GM23338 (cell line): ENCODE measurements around the gene CDKN1C. TPM values are rescaled to one million over a fixed set of nuclear protein-coding genes. Genes with fewer than 3 reads are reported as not detected.

ENCODE experiments used
- ATAC-seq: fragments of 200-7000 bp; cut with Tn5 transposase; 3 replicates; pipeline ENCODE4 v1.9.1; 2020
- DNase-seq: peaks from one replicate; pipeline ENCODE4 v3.0.0-alpha.2; 2015; ENCODE audit warnings: low spot score
- H2AFZ ChIP-seq: fragments of 200-600 bp; sonication (generic); 2 replicates; pipeline ENCODE4 v1.8.0; 2016; ENCODE audit warnings: antibody characterized with exemption, mild to moderate bottlenecking, moderate library complexity
- H3F3A ChIP-seq: fragments of 200-600 bp; sonication (generic); replicated peaks from 2 replicates; pipeline ENCODE4 v1.8.0; 2017; ENCODE audit warnings: antibody characterized with exemption, mixed run types, low read depth
- H3K27ac ChIP-seq: fragments of 200-600 bp; sonication (generic); 2 replicates; pipeline ENCODE4 v1.6.1; 2016; ENCODE audit warnings: low read depth
- H3K27me3 ChIP-seq: fragments of 200-600 bp; sonication (generic); 2 replicates; pipeline ENCODE4 v1.8.0; 2016; ENCODE audit warnings: mild to moderate bottlenecking, mixed run types, moderate library complexity; ENCODE audit not compliant: insufficient read depth
- H3K36me3 ChIP-seq: fragments of 200-600 bp; sonication (generic); 2 replicates; pipeline ENCODE4 v1.8.0; 2016; ENCODE audit warnings: mild to moderate bottlenecking; ENCODE audit not compliant: insufficient read depth
- H3K4me1 ChIP-seq: fragments of 200-600 bp; sonication (generic); 2 replicates; pipeline ENCODE4 v1.8.0; 2016; ENCODE audit warnings: mild to moderate bottlenecking, moderate library complexity; ENCODE audit not compliant: insufficient read depth
- H3K4me2 ChIP-seq: fragments of 200-600 bp; sonication (generic); 2 replicates; pipeline ENCODE4 v1.7.1; 2017; ENCODE audit warnings: mixed run types
- H3K4me3 ChIP-seq: fragments of 200-600 bp; sonication (generic); 2 replicates; pipeline ENCODE4 v1.6.1; 2016; ENCODE audit warnings: mixed run types
- H3K79me2 ChIP-seq: fragments of 200-600 bp; sonication (generic); replicated peaks from 2 replicates; pipeline ENCODE4 v1.8.0; 2017; ENCODE audit warnings: mild to moderate bottlenecking; ENCODE audit not compliant: insufficient read depth
- H3K9me2 ChIP-seq: fragments of 200-600 bp; sonication (generic); 2 replicates; pipeline ENCODE4 v1.8.0; 2017; ENCODE audit not compliant: insufficient read depth
- H4K20me1 ChIP-seq: fragments of 200-600 bp; sonication (generic); replicated peaks from 2 replicates; pipeline ENCODE4 v1.8.0; 2017; ENCODE audit warnings: mild to moderate bottlenecking; ENCODE audit not compliant: insufficient read depth
- H3K27ac Mint-ChIP-seq: 2 replicates; pipeline ENCODE4 v1.8.0; 2020; ENCODE audit warnings: inconsistent platforms, mild to moderate bottlenecking, moderate library complexity, mixed read lengths
- H3K27me3 Mint-ChIP-seq: 3 replicates; pipeline ENCODE4 v1.8.0; 2022; ENCODE audit warnings: low read depth, mild to moderate bottlenecking, moderate library complexity, mixed read lengths, inconsistent platforms; ENCODE audit not compliant: insufficient read depth, poor library complexity
- H3K36me3 Mint-ChIP-seq: 3 replicates; pipeline ENCODE4 v1.8.0; 2021; ENCODE audit warnings: low read depth, mild to moderate bottlenecking, inconsistent platforms, moderate library complexity, mixed read lengths
- H3K4me1 Mint-ChIP-seq: 3 replicates; pipeline ENCODE4 v1.8.0; 2020; ENCODE audit warnings: mild to moderate bottlenecking, inconsistent platforms, mixed read lengths
- H3K4me3 Mint-ChIP-seq: 3 replicates; pipeline ENCODE4 v1.8.0; 2021; ENCODE audit warnings: moderate library complexity, mild to moderate bottlenecking, inconsistent platforms, mixed read lengths
- H3K9me3 Mint-ChIP-seq: 3 replicates; pipeline ENCODE4 v1.8.0; 2020; ENCODE audit warnings: moderate library complexity, mild to moderate bottlenecking, inconsistent platforms, mixed read lengths
- CREB1 ChIP-seq: fragments of 250-450 bp; sonication (Bioruptor Pico); IDR thresholded peaks from 2 replicates; pipeline ENCODE4 v1.5.0; 2020; ENCODE audit warnings: low read depth, mild to moderate bottlenecking, moderate library complexity
- CTCF ChIP-seq, 2 experiments: fragments of 200-600 bp in 1 of 2; sonication (generic) in 1 of 2; conservative IDR thresholded peaks; 2 replicates each; pipeline versions ENCODE4 v1.5.1 to v1.6.1; 2016 to 2017; ENCODE audit warnings: antibody characterized with exemption in 2 of 2, low read depth in 2 of 2, mild to moderate bottlenecking in 2 of 2, moderate library complexity in 1 of 2
- ETS1 ChIP-seq: IDR thresholded peaks from 2 replicates; pipeline ENCODE4 v1.6.1; 2016; ENCODE audit warnings: antibody characterized with exemption
- EZH2 ChIP-seq: fragments of 200-600 bp; sonication (generic); IDR thresholded peaks from one replicate; pipeline ENCODE4 v1.8.0; 2017; ENCODE audit warnings: antibody characterized with exemption, mild to moderate bottlenecking, low read depth; ENCODE audit not compliant: unreplicated experiment
- EZH2phosphoT487 ChIP-seq: fragments of 200-600 bp; sonication (generic); IDR thresholded peaks from one replicate; pipeline ENCODE4 v1.8.1; 2018; ENCODE audit warnings: antibody characterized with exemption; ENCODE audit not compliant: unreplicated experiment
- JUNB ChIP-seq: IDR thresholded peaks from one replicate; pipeline ENCODE4 v1.6.1; 2016; ENCODE audit warnings: antibody characterized with exemption; ENCODE audit not compliant: unreplicated experiment
- NANOG ChIP-seq: IDR thresholded peaks from 2 replicates; pipeline ENCODE4 v1.6.1; 2016; ENCODE audit warnings: antibody characterized with exemption, borderline replicate concordance
- POLR2AphosphoS5 ChIP-seq: IDR thresholded peaks from 2 replicates; pipeline ENCODE4 v1.6.1; 2016; ENCODE audit warnings: antibody characterized with exemption, low read depth
- STAT1 ChIP-seq: IDR thresholded peaks from one replicate; pipeline ENCODE4 v1.6.1; 2016; ENCODE audit warnings: antibody characterized with exemption; ENCODE audit not compliant: unreplicated experiment
- ZNF114 ChIP-seq: fragments of 250-450 bp; sonication (Bioruptor Pico); IDR thresholded peaks from 2 replicates; pipeline ENCODE4 v1.5.0; 2020; ENCODE audit warnings: mild to moderate bottlenecking, moderate library complexity
- ZNF331 ChIP-seq: fragments of 250-450 bp; sonication (Bioruptor Pico); IDR thresholded peaks from 2 replicates; pipeline ENCODE4 v1.5.0; 2020; ENCODE audit warnings: low read depth, mild to moderate bottlenecking, moderate library complexity
- ZNF462 ChIP-seq: fragments of 250-450 bp; sonication (Bioruptor Pico); IDR thresholded peaks from 2 replicates; pipeline ENCODE4 v1.5.0; 2020; ENCODE audit warnings: mild to moderate bottlenecking, moderate library complexity
- polyA plus RNA-seq: library from polyadenylated mRNA; unstranded; fragments of >200 nt; fragmentation: Nextera tagmentation; extraction: Ambion mirVana; gene quantifications from 2 replicates; pipeline ENCODE4 v1.2.1, GENCODE V29; 2016
- total RNA-seq: library from RNA; depleted of rRNA; stranded (reverse); fragments of >200 nt; shearing (Covaris generic); gene quantifications from 2 replicates; pipeline ENCODE4 v1.2.3, GENCODE V29; 2014

Gene CDKN1C
- total and polyA plus RNA-seq, 2 experiments from 2014 or later: 19.3 to 23.5 TPM

GRCh38 chr11:2865922-2866577, 19.5 kb downstream of the CDKN1C start:
- peaks cover 23% of the 10 kb centered on the region; the same call in 1 of the 2 replicates for H3F3A ChIP-seq
- peaks cover 44% of the 10 kb centered on the region for H3K4me1 ChIP-seq
- H3K36me3 Mint-ChIP-seq: peaks cover 5% of the 10 kb centered on the region; the same call in 1 of the 3 replicates
- H3K27ac Mint-ChIP-seq: no peak overlapping the region
- no peaks in the 10 kb centered on the region for H3K79me2 ChIP-seq
- peaks cover 43% of the 10 kb centered on the region for H3K4me1 Mint-ChIP-seq
- no peak overlapping the region for H3K4me2 ChIP-seq
- no peaks in the 10 kb centered on the region for H3K36me3 ChIP-seq
- ATAC-seq (no peak), DNase-seq (no peak)
- no peak overlapping the region for H3K27ac ChIP-seq
- H3K9me3 Mint-ChIP-seq: peaks cover 8% of the 10 kb centered on the region
- no peak for TF ChIP-seq JUNB
- TF ChIP-seq NANOG: no peak
- TF ChIP-seq ZNF331 (CRISPR knock-in tag): no peak
- TF ChIP-seq EZH2phosphoT487: no peak
- H3K4me3 ChIP-seq: no peak overlapping the region
- H2AFZ ChIP-seq: no peak overlapping the region
- H3K27me3 ChIP-seq: peaks cover 91% of the 10 kb centered on the region
- no peaks in the 10 kb centered on the region for H3K9me2 ChIP-seq
- H3K27me3 Mint-ChIP-seq: peaks cover 74% of the 10 kb centered on the region
- H3K4me3 Mint-ChIP-seq: no peak overlapping the region
- H4K20me1 ChIP-seq: no peaks in the 10 kb centered on the region

GRCh38 chr11:2864901-2865300, 20.7 kb downstream of the CDKN1C start:
- H3K4me2 ChIP-seq: no peak overlapping the region
- no peak overlapping the region for H3K4me3 ChIP-seq
- DNase-seq (no peak), ATAC-seq (no peak)
- H3K79me2 ChIP-seq: no peaks in the 10 kb centered on the region
- peaks cover 88% of the 10 kb centered on the region for H3K27me3 ChIP-seq
- H3K27ac ChIP-seq: no peak overlapping the region
- Mint-ChIP-seq H3K36me3 (peaks cover 5% of the 10 kb centered on the region; the same call in 1 of the 3 replicates), H3K4me3 (no peak overlapping the region), H3K9me3 (peaks cover 8% of the 10 kb centered on the region), H3K27me3 (peaks cover 74% of the 10 kb centered on the region), H3K27ac (no peak overlapping the region), H3K4me1 (peaks cover 39% of the 10 kb centered on the region)
- no peaks in the 10 kb centered on the region for H3K36me3 ChIP-seq
- no peaks in the 10 kb centered on the region for H3K9me2 ChIP-seq
- H2AFZ ChIP-seq: no peak overlapping the region
- H3F3A ChIP-seq: peaks cover 17% of the 10 kb centered on the region; the same call in 1 of the 2 replicates
- H4K20me1 ChIP-seq: no peaks in the 10 kb centered on the region
- H3K4me1 ChIP-seq: peaks cover 41% of the 10 kb centered on the region
- TF ChIP-seq ZNF331 (CRISPR knock-in tag) (no peak), JUNB (no peak), ETS1 (no peak), EZH2phosphoT487 (no peak), ZNF462 (no peak), CREB1 (CRISPR knock-in tag) (no peak), EZH2 (no peak), POLR2AphosphoS5 (no peak), STAT1 (no peak), CTCF (conservative IDR thresholded peaks at IDR 0.05; ENCODE audit: low read depth in 2 of 2) (no peak), ZNF114 (CRISPR knock-in tag) (no peak), NANOG (no peak)
